HepG2 (cell line): Measurements from ENCODE around the gene AAR2. TPM values are rescaled to one million over a fixed set of nuclear protein-coding genes. Genes with fewer than 3 reads are reported as not detected.

Experiments
- ATAC-seq: fragments of 200-7000 bp; cut with Tn5 transposase; 3 replicates; pipeline ENCODE4 v1.9.1; 2020; ENCODE audit warnings: mild to moderate bottlenecking, moderate library complexity
- BruUV-seq: library from RNA; stranded (reverse); fragments of 400-500 nt; replicated peaks from 2 replicates; lab custom pipeline; 2021; lab: Mats Ljungman, UMichigan
- CTCF ChIA-PET: fragments of 300-600 bp; formaldehyde crosslinking; extraction: SDS; loops from one replicate; lab custom pipeline; 2021; ENCODE audit warnings: low total read pairs, inconsistent platforms, low intra/inter-chr PET ratio; lab: Yijun Ruan, JAX
- POLR2A ChIA-PET: fragments of 350-600 bp; sonication (Branson Sonifier 250); formaldehyde crosslinking; loops from one replicate; lab custom pipeline; 2020; ENCODE audit warnings: antibody characterized with exemption, inconsistent platforms; lab: Yijun Ruan, JAX
- DNase-seq: peaks from one replicate; pipeline ENCODE4 v3.0.0-alpha.2; 2015; ENCODE audit warnings: low spot score
- FAIRE-seq: peaks from 3 replicates; lab custom pipeline; 2011; peaks lifted over from hg19 to GRCh38; lab: Jason Lieb, UNC
- H2AFZ ChIP-seq: one replicate; pipeline ENCODE4 v1.6.1; 2011; ENCODE audit warnings: low read length, inconsistent platforms
- H3K27ac ChIP-seq: fragments of 300-600 bp; 3 replicates; pipeline ENCODE4 v1.8.0; 2011; ENCODE audit warnings: mixed run types, mild to moderate bottlenecking, mixed read lengths, low read length, inconsistent platforms; ENCODE audit not compliant: insufficient read depth; ENCODE audit errors: extremely low read length
- H3K27me3 ChIP-seq, 2 experiments: fragments of 200-600 bp in 1 of 2; 2 replicates in 1 of 2; 3 replicates in 1 of 2; pipeline versions ENCODE4 v1.6.0 to v1.8.0; 2011; ENCODE audit warnings: low read length in 2 of 2, mild to moderate bottlenecking in 2 of 2, moderate library complexity in 2 of 2, inconsistent platforms in 1 of 2; ENCODE audit not compliant: insufficient read depth in 2 of 2, control insufficient read depth in 1 of 2
- H3K36me3 ChIP-seq, 2 experiments: fragments of 200-600 bp in 1 of 2; replicated peaks in 1 of 2; 2 replicates in 1 of 2; 3 replicates in 1 of 2; pipeline versions ENCODE4 v1.5.1 to v1.8.0; 2011; ENCODE audit warnings: low read length in 2 of 2, inconsistent platforms in 1 of 2; ENCODE audit not compliant: insufficient read depth in 2 of 2, control insufficient read depth in 1 of 2
- H3K4me1 ChIP-seq: 2 replicates; pipeline ENCODE4 v1.5.1; 2012; ENCODE audit warnings: low read length, inconsistent platforms; ENCODE audit not compliant: insufficient read depth
- H3K4me2 ChIP-seq: 2 replicates; pipeline ENCODE4 v1.6.0; 2011; ENCODE audit warnings: low read depth, low read length, inconsistent platforms
- H3K4me3 ChIP-seq, 3 experiments: fragments of 200-600 bp in 1 of 3; sonication (generic), shearing (Covaris generic) in 1 of 3; replicated peaks in 1 of 3; 2 replicates each; pipeline ENCODE4 v1.5.1; 2011 to 2016; ENCODE audit warnings: low read length in 3 of 3, inconsistent platforms in 2 of 3, low read depth in 2 of 3, mild to moderate bottlenecking in 2 of 3, control low read depth in 1 of 3, mixed read lengths in 1 of 3; ENCODE audit not compliant: insufficient read depth in 1 of 3
- H3K79me2 ChIP-seq: one replicate; pipeline ENCODE4 v1.6.1; 2011; ENCODE audit warnings: low read length, inconsistent platforms; ENCODE audit not compliant: insufficient read depth
- H3K9ac ChIP-seq: 2 replicates; pipeline ENCODE4 v1.6.0; 2011; ENCODE audit warnings: mild to moderate bottlenecking, low read depth, low read length, inconsistent platforms; ENCODE audit not compliant: insufficient read depth
- H3K9me3 ChIP-seq: 2 replicates; pipeline ENCODE4 v1.5.1; 2012; ENCODE audit warnings: mild to moderate bottlenecking, low read length
- H4K20me1 ChIP-seq: 2 replicates; pipeline ENCODE4 v1.6.0; 2011; ENCODE audit warnings: inconsistent platforms, mild to moderate bottlenecking, low read length, moderate library complexity; ENCODE audit not compliant: insufficient read depth
- ATF4 ChIP-seq, 2 experiments: fragments of 450-650 bp in 1 of 2; sonication (generic) in 1 of 2; formaldehyde crosslinking; IDR thresholded peaks; 2 replicates each; pipeline versions ENCODE4 v1.5.0 to v1.8.0; 2020 to 2022; ENCODE audit warnings: mild to moderate bottlenecking in 1 of 2, missing genetic modification reagents in 1 of 2
- ELF4 ChIP-seq: sonication (generic); formaldehyde crosslinking; IDR thresholded peaks from 2 replicates; pipeline ENCODE4 v1.5.0; 2020; ENCODE audit warnings: missing genetic modification reagents, mild to moderate bottlenecking, moderate library complexity, borderline replicate concordance
- GABPA ChIP-seq, 2 experiments: IDR thresholded peaks; 2 replicates each; pipeline ENCODE4 v1.6.1; 2011 to 2016; ENCODE audit warnings: low read depth in 2 of 2, low read length in 1 of 2, missing biosample characterization in 1 of 2, missing genetic modification characterization in 1 of 2
- KAT8 ChIP-seq: IDR thresholded peaks from 2 replicates; pipeline ENCODE4 v1.6.1; 2016; ENCODE audit warnings: missing genetic modification reagents, missing compliant biosample characterization
- MEIS1 ChIP-seq: sonication (generic); formaldehyde crosslinking; IDR thresholded peaks from 2 replicates; pipeline ENCODE4 v1.9.0; 2021; ENCODE audit warnings: mild to moderate bottlenecking, missing genetic modification reagents, moderate library complexity, borderline replicate concordance
- MZF1 ChIP-seq: sonication (generic); formaldehyde crosslinking; IDR thresholded peaks from 2 replicates; pipeline ENCODE4 v1.8.1; 2023; ENCODE audit warnings: mild to moderate bottlenecking, missing genetic modification reagents, borderline replicate concordance
- NFRKB ChIP-seq: fragments of 450-650 bp; IDR thresholded peaks from 2 replicates; pipeline ENCODE4 v1.6.1; 2017
- RELA ChIP-seq: sonication (generic); formaldehyde crosslinking; IDR thresholded peaks from 2 replicates; pipeline ENCODE4 v1.4.0; 2020; ENCODE audit warnings: missing genetic modification reagents
- ZNF768 ChIP-seq: sonication (generic); formaldehyde crosslinking; IDR thresholded peaks from 2 replicates; pipeline ENCODE4 v1.4.0; 2020; ENCODE audit warnings: missing genetic modification reagents
- ZNF891 ChIP-seq: sonication (generic); formaldehyde crosslinking; IDR thresholded peaks from 2 replicates; pipeline ENCODE4 v1.5.0; 2020; ENCODE audit warnings: mild to moderate bottlenecking, missing genetic modification reagents
- WGBS: methylation state at CpG from one replicate; pipeline ENCODE4 v1.1.6; 2017; ENCODE audit warnings: low lambda C conversion rate; 5-methylcytosine and 5-hydroxymethylcytosine counted together
- in situ Hi-C: cut with HindIII; loops from 2 replicates; pipeline ENCODE4 v1.10.0; 2017; ENCODE audit warnings: low pct_unique_long_range_greater_than_20kb; ENCODE audit not compliant: extremely low pct_ligation_motif_present
- intact Hi-C: fragments of 100-400 bp; cut with micrococcal nuclease; formaldehyde crosslinking; loops from one replicate; pipeline ENCODE4 v1.10.0; 2022; ENCODE audit not compliant: unreplicated experiment
- polyA plus RNA-seq, 8 experiments: library from polyadenylated mRNA; depleted of rRNA in 3 of 8; stranded (reverse) in 7 of 8; unstranded in 1 of 8; fragments of >200 nt; fragmentation: Illumina TruSeq in 4 of 8; extraction: Trizol in 4 of 8; gene quantifications; 2 replicates each; pipeline versions ENCODE4 v1.2.1 to v1.2.3, GENCODE V29; 2011 to 2016; ENCODE audit warnings: low read depth in 4 of 8, missing spikeins in 1 of 8, mixed read lengths in 1 of 8; ENCODE audit not compliant: insufficient read depth in 1 of 8
- total RNA-seq, 5 experiments: library from RNA; depleted of rRNA; stranded (reverse); fragments of >200 nt; fragmentation: Illumina TruSeq; extraction: Trizol; gene quantifications; 2 replicates each; pipeline ENCODE4 v1.2.3, GENCODE V29; 2016; ENCODE audit warnings: low read depth in 1 of 5
- TF ChIP-seq, protein P1 (sequence below): sonication (generic); formaldehyde crosslinking; conservative IDR thresholded peaks from 2 replicates; pipeline ENCODE4 v1.4.0; 2020; ENCODE audit warnings: mild to moderate bottlenecking, missing genetic modification reagents, moderate library complexity
- TF ChIP-seq, protein P2 (sequence below): sonication (generic); formaldehyde crosslinking; IDR thresholded peaks from 2 replicates; pipeline ENCODE4 v1.4.0; 2020; ENCODE audit warnings: missing genetic modification reagents, borderline replicate concordance

Gene AAR2
- total and polyA plus RNA-seq, 2 of the 13 experiments (the other 11 are each of a cell fraction or from before 2014, with no cell fraction given): 45.2 to 46.2 TPM

- H3K36me3 ChIP-seq: peaks cover 20 to 22% of the 10 kb centered on the region in 2 experiments
- in situ Hi-C loops (loop anchor here (5.0 kb wide), 3 partner anchors 42 to 243 kb away; no protein-coding TSS in a partner anchor), intact Hi-C loops (loop anchor here (1.0 to 2.0 kb wide), 3 partner anchors 17 to 207 kb away; no protein-coding TSS in a partner anchor)
- no peaks in the 10 kb centered on the region for H3K27me3 ChIP-seq
- no peak overlapping the region for H3K9ac ChIP-seq
- H3K4me3 ChIP-seq: no peak overlapping the region
- BruUV-seq: no TSS peak
- no peak overlapping the region for H2AFZ ChIP-seq
- H3K4me1 ChIP-seq: no peaks in the 10 kb centered on the region
- H3K4me2 ChIP-seq: no peak overlapping the region
- H3K9me3 ChIP-seq: no peaks in the 10 kb centered on the region
- DNase-seq (peak; percentile 83), ATAC-seq (peak; percentile 90), FAIRE-seq (peak; percentile 98)
- 60% methylated on average over 6 of the region's 6 CpGs for WGBS
- CTCF ChIA-PET: interaction anchor here (1.1 to 3.8 kb wide), 7 partner anchors 43 to 239 kb away, joined by 3 to 83 read pairs (median 4); partner anchors contain the start of gene EPB41L1
- POLR2A ChIA-PET: interaction anchor here (1.0 to 1.6 kb wide), 5 partner anchors 16 to 52 kb away, joined by 3 to 4 read pairs (median 3); no protein-coding TSS in a partner anchor
- H4K20me1 ChIP-seq: no peaks in the 10 kb centered on the region
- no peak overlapping the region for H3K27ac ChIP-seq
- no peaks in the 10 kb centered on the region for H3K79me2 ChIP-seq
- TF ChIP-seq ELF4 (CRISPR knock-in tag): no peak
- TF ChIP-seq NFRKB: no peak
- TF ChIP-seq ZNF891 (CRISPR knock-in tag): 0 out of 2 replicates have a peak, but pooled peaks have one; percentile 53
- 0 out of 2 replicates have a peak, but pooled peaks have one; percentile 55 for TF ChIP-seq RELA (CRISPR knock-in tag)
- TF ChIP-seq, protein P1, sequence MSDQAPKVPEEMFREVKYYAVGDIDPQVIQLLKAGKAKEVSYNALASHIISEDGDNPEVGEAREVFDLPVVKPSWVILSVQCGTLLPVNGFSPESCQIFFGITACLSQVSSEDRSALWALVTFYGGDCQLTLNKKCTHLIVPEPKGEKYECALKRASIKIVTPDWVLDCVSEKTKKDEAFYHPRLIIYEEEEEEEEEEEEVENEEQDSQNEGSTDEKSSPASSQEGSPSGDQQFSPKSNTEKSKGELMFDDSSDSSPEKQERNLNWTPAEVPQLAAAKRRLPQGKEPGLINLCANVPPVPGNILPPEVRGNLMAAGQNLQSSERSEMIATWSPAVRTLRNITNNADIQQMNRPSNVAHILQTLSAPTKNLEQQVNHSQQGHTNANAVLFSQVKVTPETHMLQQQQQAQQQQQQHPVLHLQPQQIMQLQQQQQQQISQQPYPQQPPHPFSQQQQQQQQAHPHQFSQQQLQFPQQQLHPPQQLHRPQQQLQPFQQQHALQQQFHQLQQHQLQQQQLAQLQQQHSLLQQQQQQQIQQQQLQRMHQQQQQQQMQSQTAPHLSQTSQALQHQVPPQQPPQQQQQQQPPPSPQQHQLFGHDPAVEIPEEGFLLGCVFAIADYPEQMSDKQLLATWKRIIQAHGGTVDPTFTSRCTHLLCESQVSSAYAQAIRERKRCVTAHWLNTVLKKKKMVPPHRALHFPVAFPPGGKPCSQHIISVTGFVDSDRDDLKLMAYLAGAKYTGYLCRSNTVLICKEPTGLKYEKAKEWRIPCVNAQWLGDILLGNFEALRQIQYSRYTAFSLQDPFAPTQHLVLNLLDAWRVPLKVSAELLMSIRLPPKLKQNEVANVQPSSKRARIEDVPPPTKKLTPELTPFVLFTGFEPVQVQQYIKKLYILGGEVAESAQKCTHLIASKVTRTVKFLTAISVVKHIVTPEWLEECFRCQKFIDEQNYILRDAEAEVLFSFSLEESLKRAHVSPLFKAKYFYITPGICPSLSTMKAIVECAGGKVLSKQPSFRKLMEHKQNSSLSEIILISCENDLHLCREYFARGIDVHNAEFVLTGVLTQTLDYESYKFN: 0 out of 2 replicates have a peak, but pooled peaks have one; percentile 25
- TF ChIP-seq ZNF768 (CRISPR knock-in tag): 0 out of 2 replicates have a peak, but pooled peaks have one; percentile 21
- TF ChIP-seq GABPA (IDR thresholded peaks at IDR 0.05; ENCODE audit: low read depth, low read length): no peak
- no peak for TF ChIP-seq GABPA (CRISPR knock-in tag; IDR thresholded peaks at IDR 0.05; ENCODE audit: low read depth)
- TF ChIP-seq, protein P2, sequence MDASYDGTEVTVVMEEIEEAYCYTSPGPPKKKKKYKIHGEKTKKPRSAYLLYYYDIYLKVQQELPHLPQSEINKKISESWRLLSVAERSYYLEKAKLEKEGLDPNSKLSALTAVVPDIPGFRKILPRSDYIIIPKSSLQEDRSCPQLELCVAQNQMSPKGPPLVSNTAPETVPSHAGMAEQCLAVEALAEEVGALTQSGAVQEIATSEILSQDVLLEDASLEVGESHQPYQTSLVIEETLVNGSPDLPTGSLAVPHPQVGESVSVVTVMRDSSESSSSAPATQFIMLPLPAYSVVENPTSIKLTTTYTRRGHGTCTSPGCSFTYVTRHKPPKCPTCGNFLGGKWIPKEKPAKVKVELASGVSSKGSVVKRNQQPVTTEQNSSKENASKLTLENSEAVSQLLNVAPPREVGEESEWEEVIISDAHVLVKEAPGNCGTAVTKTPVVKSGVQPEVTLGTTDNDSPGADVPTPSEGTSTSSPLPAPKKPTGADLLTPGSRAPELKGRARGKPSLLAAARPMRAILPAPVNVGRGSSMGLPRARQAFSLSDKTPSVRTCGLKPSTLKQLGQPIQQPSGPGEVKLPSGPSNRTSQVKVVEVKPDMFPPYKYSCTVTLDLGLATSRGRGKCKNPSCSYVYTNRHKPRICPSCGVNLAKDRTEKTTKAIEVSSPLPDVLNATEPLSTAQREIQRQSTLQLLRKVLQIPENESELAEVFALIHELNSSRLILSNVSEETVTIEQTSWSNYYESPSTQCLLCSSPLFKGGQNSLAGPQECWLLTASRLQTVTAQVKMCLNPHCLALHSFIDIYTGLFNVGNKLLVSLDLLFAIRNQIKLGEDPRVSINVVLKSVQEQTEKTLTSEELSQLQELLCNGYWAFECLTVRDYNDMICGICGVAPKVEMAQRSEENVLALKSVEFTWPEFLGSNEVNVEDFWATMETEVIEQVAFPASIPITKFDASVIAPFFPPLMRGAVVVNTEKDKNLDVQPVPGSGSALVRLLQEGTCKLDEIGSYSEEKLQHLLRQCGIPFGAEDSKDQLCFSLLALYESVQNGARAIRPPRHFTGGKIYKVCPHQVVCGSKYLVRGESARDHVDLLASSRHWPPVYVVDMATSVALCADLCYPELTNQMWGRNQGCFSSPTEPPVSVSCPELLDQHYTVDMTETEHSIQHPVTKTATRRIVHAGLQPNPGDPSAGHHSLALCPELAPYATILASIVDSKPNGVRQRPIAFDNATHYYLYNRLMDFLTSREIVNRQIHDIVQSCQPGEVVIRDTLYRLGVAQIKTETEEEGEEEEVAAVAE (CRISPR knock-in tag): peak; percentile 71
- peak; percentile 78; the same call in 1 of the 2 replicates for TF ChIP-seq KAT8 (CRISPR knock-in tag)
- 0 out of 2 replicates have a peak, but pooled peaks have one; percentile 46 for TF ChIP-seq MZF1 (CRISPR knock-in tag)
- no peak for TF ChIP-seq ATF4 (CRISPR knock-in tag; IDR thresholded peaks at IDR 0.05)
- peak; percentile 63; the same call in 1 of the 2 replicates for TF ChIP-seq MEIS1
Observed at GRCh38 chr20:36199345-36200257, 36.7 kb upstream of the AAR2 start.
